IMR-90 (cell line): ENCODE data around the gene OR6P1. TPM values are rescaled to one million over a fixed set of nuclear protein-coding genes. Genes with fewer than 3 reads are reported as not detected.

ENCODE experiments used
- ATAC-seq: fragments of 200-7000 bp; cut with Tn5 transposase; 2 replicates; pipeline ENCODE4 v1.9.1; 2020; ENCODE audit warnings: low read depth, mild to moderate bottlenecking, moderate library complexity
- BruUV-seq: library from RNA; stranded (reverse); fragments of 400-500 nt; replicated peaks from 2 replicates; lab custom pipeline; 2021; lab: Mats Ljungman, UMichigan
- CTCF ChIA-PET: fragments of 300-600 bp; formaldehyde crosslinking; extraction: SDS; loops from one replicate; lab custom pipeline; 2021; ENCODE audit warnings: antibody characterized with exemption; lab: Yijun Ruan, JAX
- POLR2A ChIA-PET: fragments of 300-600 bp; sonication (Branson Sonifier 250); formaldehyde crosslinking; loops from one replicate; lab custom pipeline; 2022; ENCODE audit warnings: antibody characterized with exemption; ENCODE audit not compliant: unreplicated experiment; lab: Charles Lee
- DNase-seq: peaks from one replicate; pipeline ENCODE4 v3.0.0; 2013
- H2AFZ ChIP-seq: replicated peaks from 2 replicates; pipeline ENCODE3; 2013; ENCODE audit warnings: low read length, mild to moderate bottlenecking; ENCODE audit not compliant: poor library complexity
- H2AK5ac ChIP-seq: 2 replicates; pipeline ENCODE4 v1.6.1; 2013; ENCODE audit warnings: low read depth, low read length, inconsistent platforms
- H2AK9ac ChIP-seq: replicated peaks from 2 replicates; pipeline ENCODE3; 2013; ENCODE audit warnings: mild to moderate bottlenecking, low read depth, low read length, moderate library complexity; ENCODE audit not compliant: poor library complexity
- H2BK120ac ChIP-seq: 2 replicates; pipeline ENCODE4 v1.6.1; 2013; ENCODE audit warnings: low read depth, low read length, inconsistent platforms
- H2BK15ac ChIP-seq: 3 replicates; pipeline ENCODE4 v1.6.1; 2013; ENCODE audit warnings: low read depth, low read length, inconsistent platforms
- H2BK20ac ChIP-seq: 2 replicates; pipeline ENCODE4 v1.6.1; 2013; ENCODE audit warnings: low read depth, mild to moderate bottlenecking, inconsistent platforms, low read length, moderate library complexity
- H2BK5ac ChIP-seq: 2 replicates; pipeline ENCODE4 v1.6.1; 2013; ENCODE audit warnings: mild to moderate bottlenecking, low read depth, low read length, inconsistent platforms; ENCODE audit not compliant: poor library complexity, severe bottlenecking
- H3K14ac ChIP-seq: replicated peaks from 2 replicates; pipeline ENCODE4 v1.6.1; 2013; ENCODE audit warnings: low read depth, low read length, inconsistent platforms
- H3K18ac ChIP-seq: 2 replicates; pipeline ENCODE4 v1.6.1; 2013; ENCODE audit warnings: low read depth, low read length, control low read depth
- H3K23ac ChIP-seq: 2 replicates; pipeline ENCODE4 v1.6.1; 2013; ENCODE audit warnings: low read depth, low read length, inconsistent platforms
- H3K27ac ChIP-seq: 2 replicates; pipeline ENCODE4 v1.5.1; 2013; ENCODE audit warnings: mild to moderate bottlenecking, control low read depth, low read length; ENCODE audit not compliant: insufficient read depth
- H3K27me3 ChIP-seq: 2 replicates; pipeline ENCODE4 v1.6.1; 2013; ENCODE audit warnings: low read length; ENCODE audit not compliant: control insufficient read depth, insufficient read depth
- H3K36me3 ChIP-seq: 2 replicates; pipeline ENCODE4 v1.6.1; 2013; ENCODE audit warnings: low read length, mixed read lengths; ENCODE audit not compliant: control insufficient read depth, insufficient read depth
- H3K4ac ChIP-seq: 2 replicates; pipeline ENCODE4 v1.6.1; 2013; ENCODE audit warnings: low read depth, low read length, inconsistent platforms
- H3K4me1 ChIP-seq: 2 replicates; pipeline ENCODE4 v1.6.1; 2013; ENCODE audit warnings: low read length, mixed read lengths; ENCODE audit not compliant: control insufficient read depth, insufficient read depth
- H3K4me2 ChIP-seq: 2 replicates; pipeline ENCODE4 v1.6.1; 2013; ENCODE audit warnings: low read depth, mild to moderate bottlenecking, control low read depth, low read length, moderate library complexity
- H3K4me3 ChIP-seq: 2 replicates; pipeline ENCODE4 v1.5.1; 2013; ENCODE audit warnings: low read depth, mild to moderate bottlenecking, control low read depth, low read length, moderate library complexity; ENCODE audit not compliant: insufficient read depth
- H3K56ac ChIP-seq: 2 replicates; pipeline ENCODE4 v1.6.1; 2013; ENCODE audit warnings: low read length, inconsistent platforms; ENCODE audit not compliant: insufficient read depth; ENCODE audit errors: extremely low read depth
- H3K79me1 ChIP-seq, 2 experiments: 2 replicates each; pipeline ENCODE4 v1.6.1; 2013; ENCODE audit warnings: low read length in 2 of 2, inconsistent platforms in 1 of 2, low read depth in 1 of 2
- H3K9ac ChIP-seq: 2 replicates; pipeline ENCODE4 v1.6.1; 2013; ENCODE audit warnings: low read depth, low read length, control low read depth
- H3K9me1 ChIP-seq: 2 replicates; pipeline ENCODE4 v1.6.1; 2013; ENCODE audit warnings: low read length, inconsistent platforms; ENCODE audit not compliant: insufficient read depth
- H3K9me3 ChIP-seq: 2 replicates; pipeline ENCODE4 v1.6.1; 2013; ENCODE audit warnings: low read length; ENCODE audit not compliant: control insufficient read depth, insufficient read depth
- H4K20me1 ChIP-seq: 2 replicates; pipeline ENCODE4 v1.6.1; 2013; ENCODE audit warnings: low read length, inconsistent platforms; ENCODE audit not compliant: insufficient read depth
- H4K5ac ChIP-seq: 2 replicates; pipeline ENCODE4 v1.6.1; 2013; ENCODE audit warnings: mild to moderate bottlenecking, low read depth, low read length, control low read depth
- H4K8ac ChIP-seq, 2 experiments: 2 replicates each; pipeline ENCODE4 v1.6.1; 2013; ENCODE audit warnings: low read depth in 2 of 2, low read length in 2 of 2, control low read depth in 1 of 2, inconsistent platforms in 1 of 2
- H4K91ac ChIP-seq: 2 replicates; pipeline ENCODE4 v1.6.1; 2013; ENCODE audit warnings: low read depth, low read length, inconsistent platforms; ENCODE audit not compliant: insufficient read depth
- BHLHE40 ChIP-seq: fragments of 150-350 bp; IDR thresholded peaks from 2 replicates; pipeline ENCODE4 v1.6.1; 2016; ENCODE audit warnings: mild to moderate bottlenecking, low read depth, low read length
- CHD1 ChIP-seq: IDR thresholded peaks from 2 replicates; pipeline ENCODE4 v1.6.1; 2012; ENCODE audit warnings: low read depth, low read length, improper control_type of control experiment
- CTCF ChIP-seq: conservative IDR thresholded peaks from 2 replicates; pipeline ENCODE4 v1.5.1; 2012; ENCODE audit warnings: mild to moderate bottlenecking, low read depth, low read length, improper control_type of control experiment
- MXI1 ChIP-seq: IDR thresholded peaks from 2 replicates; pipeline ENCODE4 v1.6.1; 2012; ENCODE audit warnings: low read depth, mild to moderate bottlenecking, low read length, moderate library complexity, borderline replicate concordance
- NFE2L2 ChIP-seq: fragments of 150-350 bp; IDR thresholded peaks from 2 replicates; pipeline ENCODE4 v1.6.1; 2016; ENCODE audit warnings: low read depth, mild to moderate bottlenecking, low read length
- WGBS, 2 experiments: methylation state at CpG; one replicate each; pipeline versions ENCODE4 v1.1.5 to v1.1.7; 2013; ENCODE audit warnings: missing lambda C conversion rate in 2 of 2; ENCODE audit not compliant: insufficient read length in 1 of 2; ENCODE audit errors: extremely low coverage in 2 of 2; 5-methylcytosine and 5-hydroxymethylcytosine counted together
- dilution Hi-C: fragments of 300-500 bp; cut with HindIII; formaldehyde crosslinking; loops from one replicate; pipeline ENCODE4 v1.14.3; 2018; ENCODE audit warnings: low sequenced_read_pairs; ENCODE audit not compliant: unreplicated experiment
- in situ Hi-C: fragments of 300-500 bp; cut with MboI; formaldehyde crosslinking; loops from 3 replicates; pipeline ENCODE4 v1.14.3; 2019; ENCODE audit warnings: low sequenced_read_pairs, inconsistent platforms, mixed read lengths
- intact Hi-C: fragments of 100-400 bp; cut with micrococcal nuclease; formaldehyde crosslinking; loops from 2 replicates; pipeline ENCODE4 v1.10.0; 2022
- polyA plus RNA-seq, 3 experiments: library from polyadenylated mRNA; depleted of rRNA; stranded (reverse); fragments of >200 nt; gene quantifications; 2 replicates each; pipeline ENCODE4 v1.2.3, GENCODE V29; 2012; ENCODE audit warnings: low replicate concordance in 1 of 3
- total RNA-seq: library from RNA; depleted of rRNA; stranded (reverse); fragments of >200 nt; gene quantifications from 2 replicates; pipeline ENCODE4 v1.2.3, GENCODE V29; 2012

Gene OR6P1
- total and polyA plus RNA-seq, 2 of the 4 experiments (the other 2 are of a cell fraction), result not detected

- TF ChIP-seq CTCF (no peak), NFE2L2 (no peak), CHD1 (no peak), MXI1 (no peak), BHLHE40 (no peak)
- H3K18ac ChIP-seq, result no peak overlapping the region
- H2AK5ac ChIP-seq, result no peak overlapping the region
- H4K91ac ChIP-seq, result no peak overlapping the region
- no peak overlapping the region for H2BK120ac ChIP-seq
- no peaks in the 10 kb centered on the region for H3K9me1 ChIP-seq
- H3K27me3 ChIP-seq, result no peaks in the 10 kb centered on the region
- no peaks in the 10 kb centered on the region for H3K9me3 ChIP-seq
- no peak overlapping the region for H3K23ac ChIP-seq
- H2BK15ac ChIP-seq, result no peak overlapping the region
- no peak overlapping the region for H4K5ac ChIP-seq
- no peak overlapping the region for H2BK20ac ChIP-seq
- POLR2A ChIA-PET, result interaction anchor here (0.6 kb wide), 1 partner anchor 8 kb away, joined by 4 read pairs; no protein-coding TSS in a partner anchor
- no peaks in the 10 kb centered on the region for H4K20me1 ChIP-seq
- dilution Hi-C loops (no loop called here), in situ Hi-C loops (no loop called here), intact Hi-C loops (no loop called here)
- no peak overlapping the region for H3K14ac ChIP-seq
- no TSS peak for BruUV-seq
- no peak overlapping the region for H3K27ac ChIP-seq
- no peak overlapping the region for H2AK9ac ChIP-seq
- ATAC-seq (no peak), DNase-seq (no peak)
- no peaks in the 10 kb centered on the region for H3K79me1 ChIP-seq
- CTCF ChIA-PET, result no interaction called here
- no peak overlapping the region for H2AFZ ChIP-seq
- no CpG with 5 or more reads among the region's 3 CpGs for WGBS, 2 experiments
- no peak overlapping the region for H3K4me3 ChIP-seq
- H3K4me1 ChIP-seq, result no peaks in the 10 kb centered on the region
- no peak overlapping the region for H3K9ac ChIP-seq
- no peaks in the 10 kb centered on the region for H3K36me3 ChIP-seq
- H2BK5ac ChIP-seq, result no peak overlapping the region
- H3K4me2 ChIP-seq, result no peak overlapping the region
- no peak overlapping the region for H3K4ac ChIP-seq
- no peak overlapping the region for H3K56ac ChIP-seq
- H4K8ac ChIP-seq, result no peak overlapping the region
Measured at GRCh38 chr1:158611916-158612315, 41.5 kb upstream of the OR6P1 start.
